GM12892 (cell line): ENCODE data around the gene CYP1B1.

ENCODE experiments used
- DNase-seq: peaks from one replicate; pipeline ENCODE4 v3.0.0; 2011; ENCODE audit not compliant: insufficient read length
- FAIRE-seq: peaks from 2 replicates; lab custom pipeline; 2011; peaks lifted over from hg19 to GRCh38; lab: Jason Lieb, UNC
- POLR2A ChIP-seq: IDR thresholded peaks from 2 replicates; pipeline ENCODE4 v1.6.1; 2011; ENCODE audit warnings: low read depth, low read length, control low read depth
- POLR2AphosphoS5 ChIP-seq: IDR thresholded peaks from 2 replicates; pipeline ENCODE4 v1.6.1; 2011; ENCODE audit warnings: low read depth, low read length, control low read depth

The CYP1B1 gene

DNA sequence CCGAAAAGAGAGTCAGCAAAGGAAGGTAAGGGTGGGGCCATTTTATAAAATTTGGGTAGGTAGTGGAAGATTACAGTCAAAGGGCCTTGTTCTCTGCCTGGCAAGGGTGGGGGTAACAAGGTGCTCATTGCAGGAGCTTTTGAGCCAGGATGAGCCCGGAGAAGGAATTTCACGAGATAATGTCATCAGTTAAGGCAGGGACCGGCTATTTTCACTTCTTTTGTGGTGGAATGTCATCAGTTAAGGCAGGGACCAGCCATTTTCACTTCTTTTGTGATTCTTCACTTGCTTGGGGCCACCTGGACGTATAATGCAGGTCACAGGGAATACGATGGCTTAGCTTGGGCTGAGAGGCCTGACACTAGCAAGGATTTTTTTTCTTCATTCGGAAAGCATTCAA, 58.1 kb downstream of the CYP1B1 start:
- TF ChIP-seq POLR2A (no peak), POLR2AphosphoS5 (no peak)
- FAIRE-seq (no peak), DNase-seq (no peak)
